Panc1 (cell line): ENCODE data around the gene CSF1R. TPM values are rescaled to one million over a fixed set of nuclear protein-coding genes. Genes with fewer than 3 reads are reported as not detected.

Experiments
- ATAC-seq: fragments of 200-7000 bp; cut with Tn5 transposase; 2 replicates; pipeline ENCODE4 v1.9.1; 2020; ENCODE audit warnings: mild to moderate bottlenecking, moderate library complexity
- Bru-seq: library from RNA; stranded (reverse); fragments of 400-500 nt; gene quantifications from one replicate; lab custom pipeline; 2021; lab: Mats Ljungman, UMichigan
- BruChase-seq, 2 experiments: library from RNA; stranded (reverse); fragments of 400-500 nt; gene quantifications; one replicate each; lab custom pipeline; 2021; lab: Mats Ljungman, UMichigan
- BruUV-seq: library from RNA; stranded (reverse); fragments of 400-500 nt; replicated peaks from 2 replicates; lab custom pipeline; 2021; lab: Mats Ljungman, UMichigan
- CTCF ChIA-PET: fragments of 300-600 bp; sonication (Branson Sonifier 250); formaldehyde crosslinking; loops from one replicate; lab custom pipeline; 2022; ENCODE audit warnings: antibody characterized with exemption; lab: Charles Lee
- POLR2A ChIA-PET: fragments of 300-600 bp; sonication (Branson Sonifier 250); formaldehyde crosslinking; loops from one replicate; lab custom pipeline; 2022; ENCODE audit warnings: antibody characterized with exemption; lab: Charles Lee
- DNase-seq: peaks from one replicate; pipeline ENCODE4 v3.0.0-alpha.2; 2010; ENCODE audit warnings: low read depth, low spot score
- H3K27ac ChIP-seq: 2 replicates; pipeline ENCODE4 v1.5.1; 2011; ENCODE audit warnings: mild to moderate bottlenecking, low read length, inconsistent platforms
- H3K27me3 ChIP-seq: fragments of 200-500 bp; sonication (Bioruptor generic); 2 replicates; pipeline ENCODE4 v1.6.0; 2014; ENCODE audit warnings: low read length, inconsistent platforms; ENCODE audit not compliant: control insufficient read depth, insufficient read depth
- H3K36me3 ChIP-seq: fragments of 200-500 bp; sonication (Bioruptor generic); 2 replicates; pipeline ENCODE4 v1.5.1; 2014; ENCODE audit warnings: inconsistent platforms, mild to moderate bottlenecking, low read length, moderate library complexity; ENCODE audit not compliant: control insufficient read depth, insufficient read depth
- H3K4me1 ChIP-seq: 2 replicates; pipeline ENCODE4 v1.5.1; 2011; ENCODE audit warnings: inconsistent platforms, mild to moderate bottlenecking, low read length, moderate library complexity; ENCODE audit not compliant: control insufficient read depth, insufficient read depth
- H3K4me3 ChIP-seq, 2 experiments: 2 replicates each; pipeline ENCODE4 v1.5.1; 2011 to 2012; ENCODE audit warnings: low read depth in 2 of 2, low read length in 2 of 2, mild to moderate bottlenecking in 2 of 2, inconsistent platforms in 1 of 2, moderate library complexity in 1 of 2
- H3K9me3 ChIP-seq: fragments of 200-500 bp; sonication (Bioruptor generic); 2 replicates; pipeline ENCODE4 v1.5.1; 2014; ENCODE audit warnings: low read depth, mild to moderate bottlenecking, inconsistent platforms, low read length, moderate library complexity; ENCODE audit not compliant: control insufficient read depth, insufficient read depth
- POLR2AphosphoS5 ChIP-seq: IDR thresholded peaks from 2 replicates; pipeline ENCODE4 v1.6.1; 2012; ENCODE audit warnings: mild to moderate bottlenecking, low read depth, low read length, moderate library complexity
- SIN3A ChIP-seq: IDR thresholded peaks from 2 replicates; pipeline ENCODE4 v1.6.1; 2012; ENCODE audit warnings: low read depth, mild to moderate bottlenecking, low read length, moderate library complexity, borderline replicate concordance; ENCODE audit not compliant: insufficient read depth
- TCF7L2 ChIP-seq: IDR thresholded peaks from 2 replicates; pipeline ENCODE4 v1.6.1; 2011; ENCODE audit warnings: mild to moderate bottlenecking, low read depth, low read length, inconsistent platforms
- in situ Hi-C: cut with HindIII; loops from 2 replicates; pipeline ENCODE4 v1.10.0; 2016; ENCODE audit warnings: low sequenced_read_pairs, low pct_unique_long_range_greater_than_20kb
- intact Hi-C: fragments of 100-400 bp; cut with micrococcal nuclease; formaldehyde crosslinking; loops from one replicate; pipeline ENCODE4 v1.10.0; 2022; ENCODE audit not compliant: unreplicated experiment
- long read RNA-seq: library from polyadenylated mRNA; unstranded; transcript quantifications from one replicate; pipeline ENCODE4 v2.0.0, GENCODE V29; 2021; ENCODE audit not compliant: unreplicated experiment
- polyA plus RNA-seq: library from polyadenylated mRNA; unstranded; fragments of >200 nt; gene quantifications from one replicate; pipeline ENCODE4 v1.2.1, GENCODE V29; 2012; ENCODE audit warnings: missing spikeins; ENCODE audit not compliant: insufficient read length
- total RNA-seq: library from RNA; stranded (reverse); gene quantifications from one replicate; pipeline ENCODE4 v1.2.1, GENCODE V29; 2021; ENCODE audit not compliant: unreplicated experiment
- TF ChIP-seq, protein P1 (sequence below), 2 experiments: IDR thresholded peaks; 2 replicates each; pipeline ENCODE4 v1.6.1; 2011 to 2012; ENCODE audit warnings: low read depth in 2 of 2, control low read depth in 1 of 2, low read length in 1 of 2, mild to moderate bottlenecking in 1 of 2, moderate library complexity in 1 of 2; ENCODE audit not compliant: insufficient read depth in 1 of 2
- TF ChIP-seq, protein P2 (sequence below): fragments of 450-650 bp; IDR thresholded peaks from 2 replicates; pipeline ENCODE4 v1.5.1; 2017; ENCODE audit warnings: mild to moderate bottlenecking

Gene CSF1R
- total RNA-seq (0.05 TPM), Bru-seq, nascent RNA (percentile 3 among the genes with signal in this experiment), BruChase-seq, experiment 1, labeled RNA remaining after a 2-hour chase (percentile 3 among the genes with signal in this experiment), BruChase-seq, experiment 2, labeled RNA remaining after a 6-hour chase (percentile 9 among the genes with signal in this experiment)
- not detected for polyA plus RNA-seq
- long read RNA-seq, result 0 reads

DNA sequence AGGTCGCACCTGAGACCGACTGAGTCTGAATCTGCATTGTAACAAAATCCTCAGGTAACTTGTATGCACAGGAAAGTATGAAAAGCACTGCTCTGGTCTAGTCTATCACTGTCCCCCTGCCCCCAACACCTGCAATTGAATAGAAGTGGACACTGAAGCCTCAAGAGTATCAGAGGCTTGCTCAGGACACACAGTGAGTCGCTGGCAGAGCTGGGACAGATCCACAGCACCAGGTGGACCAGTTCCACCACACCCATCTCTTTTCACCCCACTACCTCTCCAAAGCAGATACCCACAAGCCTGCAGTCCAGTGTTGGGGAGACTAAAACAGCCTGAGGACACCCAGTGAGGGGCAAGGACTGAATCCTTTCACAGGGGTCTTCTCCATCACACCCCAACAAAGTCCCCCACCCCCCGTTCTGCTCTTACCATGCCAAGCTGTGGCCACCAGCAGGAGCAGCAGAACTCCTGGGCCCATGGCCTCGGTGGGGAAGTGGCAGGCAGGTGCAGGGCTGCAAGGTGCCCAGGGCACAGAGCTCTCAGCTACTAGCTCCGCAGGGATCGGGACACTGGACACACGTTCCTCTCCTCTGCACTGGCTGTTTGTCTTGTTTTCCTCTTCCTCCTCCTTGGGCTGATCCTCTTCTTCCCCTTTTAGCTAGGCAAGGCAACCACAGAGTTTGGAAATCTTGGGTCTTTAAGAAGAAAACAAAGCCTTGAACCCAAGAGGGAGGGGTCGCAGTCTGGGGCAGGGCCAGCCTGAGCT, at the start of gene CSF1R:
Gene CSF1R (minus strand): TSS at position 605 of the 766 bp plus-strand sequence. CDS start 127 bp downstream, at position 478.
- DNase-seq (no peak), ATAC-seq (no peak)
- in situ Hi-C loops, result no loop called here
- ChIA-PET CTCF (no interaction called here), POLR2A (no interaction called here)
- H3K27ac ChIP-seq, result no peak within 1 kb of the TSS
- H3K9me3 ChIP-seq, result no peaks in the 10 kb centered on the region
- no peak within 1 kb of the TSS for H3K4me3 ChIP-seq
- H3K27me3 ChIP-seq, result peaks cover 16% of the 10 kb centered on the region; the same call in 1 of the 2 replicates
- BruUV-seq, result no TSS peak
- no peak for TF ChIP-seq POLR2AphosphoS5
- TF ChIP-seq SIN3A, result no peak
- TF ChIP-seq, protein P1, sequence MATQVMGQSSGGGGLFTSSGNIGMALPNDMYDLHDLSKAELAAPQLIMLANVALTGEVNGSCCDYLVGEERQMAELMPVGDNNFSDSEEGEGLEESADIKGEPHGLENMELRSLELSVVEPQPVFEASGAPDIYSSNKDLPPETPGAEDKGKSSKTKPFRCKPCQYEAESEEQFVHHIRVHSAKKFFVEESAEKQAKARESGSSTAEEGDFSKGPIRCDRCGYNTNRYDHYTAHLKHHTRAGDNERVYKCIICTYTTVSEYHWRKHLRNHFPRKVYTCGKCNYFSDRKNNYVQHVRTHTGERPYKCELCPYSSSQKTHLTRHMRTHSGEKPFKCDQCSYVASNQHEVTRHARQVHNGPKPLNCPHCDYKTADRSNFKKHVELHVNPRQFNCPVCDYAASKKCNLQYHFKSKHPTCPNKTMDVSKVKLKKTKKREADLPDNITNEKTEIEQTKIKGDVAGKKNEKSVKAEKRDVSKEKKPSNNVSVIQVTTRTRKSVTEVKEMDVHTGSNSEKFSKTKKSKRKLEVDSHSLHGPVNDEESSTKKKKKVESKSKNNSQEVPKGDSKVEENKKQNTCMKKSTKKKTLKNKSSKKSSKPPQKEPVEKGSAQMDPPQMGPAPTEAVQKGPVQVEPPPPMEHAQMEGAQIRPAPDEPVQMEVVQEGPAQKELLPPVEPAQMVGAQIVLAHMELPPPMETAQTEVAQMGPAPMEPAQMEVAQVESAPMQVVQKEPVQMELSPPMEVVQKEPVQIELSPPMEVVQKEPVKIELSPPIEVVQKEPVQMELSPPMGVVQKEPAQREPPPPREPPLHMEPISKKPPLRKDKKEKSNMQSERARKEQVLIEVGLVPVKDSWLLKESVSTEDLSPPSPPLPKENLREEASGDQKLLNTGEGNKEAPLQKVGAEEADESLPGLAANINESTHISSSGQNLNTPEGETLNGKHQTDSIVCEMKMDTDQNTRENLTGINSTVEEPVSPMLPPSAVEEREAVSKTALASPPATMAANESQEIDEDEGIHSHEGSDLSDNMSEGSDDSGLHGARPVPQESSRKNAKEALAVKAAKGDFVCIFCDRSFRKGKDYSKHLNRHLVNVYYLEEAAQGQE (IDR thresholded peaks at IDR 0.05; ENCODE audit: insufficient read depth in 1 of 2, low read depth in 2 of 2, low read length in 1 of 2), result no peak
- TF ChIP-seq, protein P2, sequence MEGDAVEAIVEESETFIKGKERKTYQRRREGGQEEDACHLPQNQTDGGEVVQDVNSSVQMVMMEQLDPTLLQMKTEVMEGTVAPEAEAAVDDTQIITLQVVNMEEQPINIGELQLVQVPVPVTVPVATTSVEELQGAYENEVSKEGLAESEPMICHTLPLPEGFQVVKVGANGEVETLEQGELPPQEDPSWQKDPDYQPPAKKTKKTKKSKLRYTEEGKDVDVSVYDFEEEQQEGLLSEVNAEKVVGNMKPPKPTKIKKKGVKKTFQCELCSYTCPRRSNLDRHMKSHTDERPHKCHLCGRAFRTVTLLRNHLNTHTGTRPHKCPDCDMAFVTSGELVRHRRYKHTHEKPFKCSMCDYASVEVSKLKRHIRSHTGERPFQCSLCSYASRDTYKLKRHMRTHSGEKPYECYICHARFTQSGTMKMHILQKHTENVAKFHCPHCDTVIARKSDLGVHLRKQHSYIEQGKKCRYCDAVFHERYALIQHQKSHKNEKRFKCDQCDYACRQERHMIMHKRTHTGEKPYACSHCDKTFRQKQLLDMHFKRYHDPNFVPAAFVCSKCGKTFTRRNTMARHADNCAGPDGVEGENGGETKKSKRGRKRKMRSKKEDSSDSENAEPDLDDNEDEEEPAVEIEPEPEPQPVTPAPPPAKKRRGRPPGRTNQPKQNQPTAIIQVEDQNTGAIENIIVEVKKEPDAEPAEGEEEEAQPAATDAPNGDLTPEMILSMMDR, result no peak
- no peak for TF ChIP-seq TCF7L2
- intact Hi-C loops, result no loop called here
- no peaks in the 10 kb centered on the region for H3K36me3 ChIP-seq
- no peaks in the 10 kb centered on the region for H3K4me1 ChIP-seq

DNA sequence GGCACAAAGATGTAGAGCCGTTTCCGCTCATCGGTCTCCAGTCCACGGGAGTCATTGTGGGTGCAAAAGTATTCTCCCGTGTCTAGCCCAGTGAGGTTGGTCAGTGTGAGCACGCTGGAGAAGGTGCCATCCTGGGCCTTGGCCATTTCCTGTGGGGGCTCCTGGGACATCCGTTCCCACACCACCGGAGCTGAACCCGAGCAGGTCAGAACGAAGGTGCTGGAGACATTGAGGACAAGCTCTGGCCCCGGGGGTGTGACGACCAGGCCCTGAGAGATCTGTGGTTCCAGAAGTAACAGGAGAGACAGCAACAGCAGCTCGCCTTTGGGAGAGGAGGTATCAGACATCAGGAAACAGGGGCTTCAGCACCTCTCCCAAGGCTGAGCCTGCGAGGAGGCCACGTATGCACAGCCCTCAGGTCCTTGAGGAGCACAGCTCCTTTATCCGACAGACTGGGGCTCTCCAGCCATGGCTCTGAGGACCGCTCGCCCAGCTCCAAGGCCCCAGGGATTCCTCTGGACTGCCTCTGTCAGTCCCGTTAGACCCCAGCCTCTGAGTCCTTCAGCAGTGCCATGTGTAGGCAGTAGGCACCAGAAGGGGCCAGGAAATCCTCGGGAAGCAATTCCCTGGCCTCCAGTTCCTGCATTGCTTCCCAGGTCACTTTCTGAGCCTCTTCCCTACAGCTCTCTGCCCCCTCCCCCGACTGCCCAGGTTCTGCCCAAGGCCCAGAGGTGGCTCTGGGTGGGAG, 49.4 kb upstream of the CSF1R start:
- no peak for ATAC-seq
- no peak for DNase-seq
- Histone ChIP-seq H3K27me3 (no peaks in the 10 kb centered on the region), H3K27ac (no peak overlapping the region), H3K4me1 (peaks cover 14% of the 10 kb centered on the region), H3K4me3 (no peak overlapping the region), H3K9me3 (no peaks in the 10 kb centered on the region), H3K36me3 (no peaks in the 10 kb centered on the region)
- TF ChIP-seq TCF7L2, result no peak
- TF ChIP-seq SIN3A, result no peak
- no peak for TF ChIP-seq POLR2AphosphoS5
- TF ChIP-seq, protein P2, result no peak
- TF ChIP-seq, protein P1 (IDR thresholded peaks at IDR 0.05; ENCODE audit: insufficient read depth in 1 of 2, low read depth in 2 of 2, low read length in 1 of 2), result no peak
- in situ Hi-C loops, result no loop called here
- no TSS peak for BruUV-seq
- intact Hi-C loops, result no loop called here
- ChIA-PET POLR2A (interaction anchor here (0.9 kb wide), 1 partner anchor 217 kb away, joined by 3 read pairs; no protein-coding TSS in a partner anchor), CTCF (no interaction called here)
